Natural killer cell (primary cell): Measurements from ENCODE around the gene UBE2G2. TPM values are rescaled to one million over a fixed set of nuclear protein-coding genes. Genes with fewer than 3 reads are reported as not detected.

Experiments
- ATAC-seq, 3 donors: fragments of 150-1000 bp in 2 of 3; fragments of 200-7000 bp in 1 of 3; cut with Tn5 transposase; 1 replicate in 1 of 3; 2 replicates in 2 of 3; pipeline ENCODE4 v1.10.0; 2021; ENCODE audit warnings: mild to moderate bottlenecking in 2 of 3, moderate library complexity in 2 of 3
- DNase-seq, 2 donors: peaks; one replicate each; pipeline versions ENCODE4 v3.0.0 to v3.0.0-alpha.2; 2013 to 2021; ENCODE audit warnings: mixed read lengths in 1 of 2
- H3K27ac ChIP-seq: one replicate; pipeline ENCODE4 v1.5.1; 2013; ENCODE audit warnings: mild to moderate bottlenecking, low read length
- H3K27me3 ChIP-seq: one replicate; pipeline ENCODE4 v1.6.1; 2013; ENCODE audit warnings: low read length; ENCODE audit not compliant: control insufficient read depth, insufficient read depth
- H3K36me3 ChIP-seq: one replicate; pipeline ENCODE4 v1.6.1; 2013; ENCODE audit warnings: low read length; ENCODE audit not compliant: control insufficient read depth, insufficient read depth
- H3K4me1 ChIP-seq: one replicate; pipeline ENCODE4 v1.6.1; 2013; ENCODE audit warnings: low read length; ENCODE audit not compliant: control insufficient read depth, insufficient read depth
- H3K4me3 ChIP-seq: one replicate; pipeline ENCODE4 v1.5.1; 2013; ENCODE audit warnings: low read length
- H3K9me3 ChIP-seq: one replicate; pipeline ENCODE4 v1.6.1; 2013; ENCODE audit warnings: low read length; ENCODE audit not compliant: control insufficient read depth, insufficient read depth
- H3K27ac Mint-ChIP-seq, 2 donors: one replicate each; pipeline ENCODE4 v1.8.0; 2022; ENCODE audit warnings: mild to moderate bottlenecking in 2 of 2, mixed read lengths in 2 of 2, moderate library complexity in 1 of 2
- H3K27me3 Mint-ChIP-seq, 2 donors: one replicate each; pipeline ENCODE4 v1.8.0; 2022; ENCODE audit warnings: low read depth in 2 of 2, mixed read lengths in 2 of 2
- H3K36me3 Mint-ChIP-seq: one replicate; pipeline ENCODE4 v1.8.0; 2022; ENCODE audit warnings: mixed read lengths
- H3K4me1 Mint-ChIP-seq, 2 donors: one replicate each; pipeline ENCODE4 v1.8.0; 2022; ENCODE audit warnings: mixed read lengths in 2 of 2
- H3K4me3 Mint-ChIP-seq: one replicate; pipeline ENCODE4 v1.8.0; 2022; ENCODE audit warnings: mild to moderate bottlenecking, moderate library complexity, mixed read lengths
- H3K9me3 Mint-ChIP-seq, 2 donors: one replicate each; pipeline ENCODE4 v1.8.0; 2022; ENCODE audit warnings: mixed read lengths in 2 of 2
- CTCF ChIP-seq: fragments of 200-600 bp; IDR thresholded peaks from one replicate; pipeline ENCODE4 v1.8.0; 2022; ENCODE audit warnings: antibody characterized with exemption
- WGBS: methylation state at CpG from one replicate; pipeline ENCODE4 v1.1.7; 2013; ENCODE audit warnings: missing lambda C conversion rate; ENCODE audit not compliant: insufficient coverage; 5-methylcytosine and 5-hydroxymethylcytosine counted together
- intact Hi-C: fragments of 100-400 bp; cut with micrococcal nuclease; formaldehyde crosslinking; loops from one replicate; pipeline ENCODE4 v1.14.2; 2022
- total RNA-seq, 4 donors: library from RNA; stranded (reverse); fragments of 120-200 nt in 1 of 4; gene quantifications; one replicate each; pipeline versions ENCODE4 v1.2.3 to v1.2.4, GENCODE V29; 2013 to 2022

The UBE2G2 gene
- total RNA-seq, 3 donors from 2014 or later (not counting 1 experiment from before 2014, with no cell fraction given) = 89.1 to 109 (median 107) TPM

GRCh38 chr21:44778983-44779382 lies 22.6 kb downstream of the UBE2G2 start:
- H3K36me3 Mint-ChIP-seq = peaks cover 9% of the 10 kb centered on the region
- H3K27ac Mint-ChIP-seq = no peak overlapping the region
- DNase-seq (no peak), ATAC-seq (no peak)
- no peak overlapping the region for H3K4me3 Mint-ChIP-seq
- Histone ChIP-seq H3K4me3 (no peak overlapping the region), H3K27me3 (no peaks in the 10 kb centered on the region), H3K27ac (no peak overlapping the region), H3K4me1 (no peaks in the 10 kb centered on the region), H3K36me3 (peaks cover 37% of the 10 kb centered on the region), H3K9me3 (no peaks in the 10 kb centered on the region)
- 99% methylated on average over 6 of the region's 6 CpGs for WGBS
- H3K4me1 Mint-ChIP-seq = peaks cover 8 to 12% of the 10 kb centered on the region in 2 donors
- intact Hi-C loops = no loop called here
- no peaks in the 10 kb centered on the region for H3K27me3 Mint-ChIP-seq
- no peaks in the 10 kb centered on the region for H3K9me3 Mint-ChIP-seq
- TF ChIP-seq CTCF = no peak

- H3K4me1 ChIP-seq = no peaks in the 10 kb centered on the region
- no peak overlapping the region for H3K4me3 ChIP-seq
- TF ChIP-seq CTCF = no peak
- Mint-ChIP-seq H3K4me3 (no peak overlapping the region), H3K4me1 (peaks cover 8 to 11% of the 10 kb centered on the region in 2 donors), H3K36me3 (peaks cover 9% of the 10 kb centered on the region), H3K27me3 (no peaks in the 10 kb centered on the region), H3K27ac (no peak overlapping the region), H3K9me3 (no peaks in the 10 kb centered on the region)
- H3K9me3 ChIP-seq = no peaks in the 10 kb centered on the region
- DNase-seq (no peak), ATAC-seq (no peak)
- H3K27me3 ChIP-seq = no peaks in the 10 kb centered on the region
- WGBS = 81% methylated on average over 8 of the region's 8 CpGs
- no peak overlapping the region for H3K27ac ChIP-seq
- intact Hi-C loops = no loop called here
- peaks cover 41% of the 10 kb centered on the region for H3K36me3 ChIP-seq
Observed at GRCh38 chr21:44778499-44778911, 23.1 kb downstream of the UBE2G2 start.

GRCh38 chr21:44778094-44778493 lies 23.5 kb downstream of the UBE2G2 start:
- no peak overlapping the region for H3K27ac Mint-ChIP-seq
- peaks cover 9% of the 10 kb centered on the region for H3K36me3 Mint-ChIP-seq
- DNase-seq = no peak

More at GRCh38 chr21:44778094-44778493, 23.5 kb downstream of the UBE2G2 start:
- TF ChIP-seq CTCF = no peak
- H3K4me1 Mint-ChIP-seq = peaks cover 7 to 8% of the 10 kb centered on the region in 2 donors
- H3K27me3 Mint-ChIP-seq = no peaks in the 10 kb centered on the region
- Histone ChIP-seq H3K36me3 (peaks cover 42% of the 10 kb centered on the region), H3K27me3 (no peaks in the 10 kb centered on the region), H3K4me1 (no peaks in the 10 kb centered on the region), H3K27ac (no peak overlapping the region), H3K4me3 (no peak overlapping the region), H3K9me3 (no peaks in the 10 kb centered on the region)
- ATAC-seq = no peak
- no peaks in the 10 kb centered on the region for H3K9me3 Mint-ChIP-seq
- no peak overlapping the region for H3K4me3 Mint-ChIP-seq
- WGBS = 95% methylated on average over 5 of the region's 5 CpGs
- intact Hi-C loops = no loop called here
